PFSK-1 (cell line): ENCODE data around the gene PTPRN2.

ENCODE experiments used
- FOXP2 ChIP-seq: optimal IDR thresholded peaks from 2 replicates; pipeline ENCODE3; 2011; ENCODE audit warnings: borderline replicate concordance, control low read depth, inconsistent platforms; ENCODE audit not compliant: insufficient read depth; ENCODE audit errors: extremely low read length, extremely low read depth
- POLR2AphosphoS5 ChIP-seq: IDR thresholded peaks from 2 replicates; pipeline ENCODE4 v1.6.1; 2012; ENCODE audit warnings: low read depth, mild to moderate bottlenecking, control low read depth, low read length, moderate library complexity
- SIN3A ChIP-seq: IDR thresholded peaks from 2 replicates; pipeline ENCODE4 v1.6.1; 2012; ENCODE audit warnings: mild to moderate bottlenecking, low read length, moderate library complexity, borderline replicate concordance; ENCODE audit not compliant: insufficient read depth
- TAF1 ChIP-seq: IDR thresholded peaks from 2 replicates; pipeline ENCODE4 v1.6.1; 2012; ENCODE audit warnings: low read length, control low read depth, borderline replicate concordance; ENCODE audit not compliant: insufficient read depth
- TF ChIP-seq, protein P1 (sequence below), 2 experiments: IDR thresholded peaks; 2 replicates each; pipeline versions ENCODE4 v1.6.1 to v1.8.0; 2011 to 2012; ENCODE audit warnings: low read depth in 2 of 2, low read length in 2 of 2, control low read depth in 1 of 2, inconsistent platforms in 1 of 2, mild to moderate bottlenecking in 1 of 2, moderate library complexity in 1 of 2; ENCODE audit not compliant: insufficient read depth in 1 of 2

The PTPRN2 gene

DNA sequence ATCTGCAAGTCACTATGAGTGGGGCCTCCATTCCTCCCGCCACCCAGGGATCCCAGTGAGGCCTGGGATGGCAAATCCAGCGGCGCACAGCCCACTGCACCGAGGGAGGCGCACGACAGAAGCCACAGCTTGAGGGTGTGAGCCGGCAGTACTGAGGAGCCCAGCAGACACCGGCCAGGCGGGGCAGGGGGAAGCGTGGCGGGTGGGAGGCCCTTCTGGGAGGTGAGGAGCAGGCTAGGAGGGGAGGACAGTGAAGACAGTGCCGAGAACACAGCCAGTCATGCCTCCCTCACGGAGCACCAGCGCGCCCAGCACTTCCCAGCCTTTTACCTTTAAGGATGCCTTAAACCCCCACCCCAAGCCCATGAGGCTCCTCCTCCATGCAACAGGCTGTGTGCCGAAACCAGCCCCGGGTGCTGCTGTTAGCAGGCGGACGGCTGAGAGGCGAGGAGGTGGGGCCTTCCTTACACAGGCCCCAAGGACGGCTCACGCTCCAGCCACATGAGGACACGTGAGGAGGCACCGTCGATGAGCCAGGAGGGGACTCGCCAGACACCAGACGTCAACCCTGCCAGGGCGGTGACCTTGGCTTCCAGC lies 258.5 kb downstream of the PTPRN2 start:
- TF ChIP-seq TAF1 = no peak
- TF ChIP-seq POLR2AphosphoS5 = no peak
- TF ChIP-seq, protein P1, sequence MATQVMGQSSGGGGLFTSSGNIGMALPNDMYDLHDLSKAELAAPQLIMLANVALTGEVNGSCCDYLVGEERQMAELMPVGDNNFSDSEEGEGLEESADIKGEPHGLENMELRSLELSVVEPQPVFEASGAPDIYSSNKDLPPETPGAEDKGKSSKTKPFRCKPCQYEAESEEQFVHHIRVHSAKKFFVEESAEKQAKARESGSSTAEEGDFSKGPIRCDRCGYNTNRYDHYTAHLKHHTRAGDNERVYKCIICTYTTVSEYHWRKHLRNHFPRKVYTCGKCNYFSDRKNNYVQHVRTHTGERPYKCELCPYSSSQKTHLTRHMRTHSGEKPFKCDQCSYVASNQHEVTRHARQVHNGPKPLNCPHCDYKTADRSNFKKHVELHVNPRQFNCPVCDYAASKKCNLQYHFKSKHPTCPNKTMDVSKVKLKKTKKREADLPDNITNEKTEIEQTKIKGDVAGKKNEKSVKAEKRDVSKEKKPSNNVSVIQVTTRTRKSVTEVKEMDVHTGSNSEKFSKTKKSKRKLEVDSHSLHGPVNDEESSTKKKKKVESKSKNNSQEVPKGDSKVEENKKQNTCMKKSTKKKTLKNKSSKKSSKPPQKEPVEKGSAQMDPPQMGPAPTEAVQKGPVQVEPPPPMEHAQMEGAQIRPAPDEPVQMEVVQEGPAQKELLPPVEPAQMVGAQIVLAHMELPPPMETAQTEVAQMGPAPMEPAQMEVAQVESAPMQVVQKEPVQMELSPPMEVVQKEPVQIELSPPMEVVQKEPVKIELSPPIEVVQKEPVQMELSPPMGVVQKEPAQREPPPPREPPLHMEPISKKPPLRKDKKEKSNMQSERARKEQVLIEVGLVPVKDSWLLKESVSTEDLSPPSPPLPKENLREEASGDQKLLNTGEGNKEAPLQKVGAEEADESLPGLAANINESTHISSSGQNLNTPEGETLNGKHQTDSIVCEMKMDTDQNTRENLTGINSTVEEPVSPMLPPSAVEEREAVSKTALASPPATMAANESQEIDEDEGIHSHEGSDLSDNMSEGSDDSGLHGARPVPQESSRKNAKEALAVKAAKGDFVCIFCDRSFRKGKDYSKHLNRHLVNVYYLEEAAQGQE (IDR thresholded peaks at IDR 0.05; ENCODE audit: insufficient read depth in 1 of 2, low read depth in 2 of 2, low read length in 2 of 2) = no peak
- TF ChIP-seq FOXP2 = no peak
- no peak for TF ChIP-seq SIN3A

DNA sequence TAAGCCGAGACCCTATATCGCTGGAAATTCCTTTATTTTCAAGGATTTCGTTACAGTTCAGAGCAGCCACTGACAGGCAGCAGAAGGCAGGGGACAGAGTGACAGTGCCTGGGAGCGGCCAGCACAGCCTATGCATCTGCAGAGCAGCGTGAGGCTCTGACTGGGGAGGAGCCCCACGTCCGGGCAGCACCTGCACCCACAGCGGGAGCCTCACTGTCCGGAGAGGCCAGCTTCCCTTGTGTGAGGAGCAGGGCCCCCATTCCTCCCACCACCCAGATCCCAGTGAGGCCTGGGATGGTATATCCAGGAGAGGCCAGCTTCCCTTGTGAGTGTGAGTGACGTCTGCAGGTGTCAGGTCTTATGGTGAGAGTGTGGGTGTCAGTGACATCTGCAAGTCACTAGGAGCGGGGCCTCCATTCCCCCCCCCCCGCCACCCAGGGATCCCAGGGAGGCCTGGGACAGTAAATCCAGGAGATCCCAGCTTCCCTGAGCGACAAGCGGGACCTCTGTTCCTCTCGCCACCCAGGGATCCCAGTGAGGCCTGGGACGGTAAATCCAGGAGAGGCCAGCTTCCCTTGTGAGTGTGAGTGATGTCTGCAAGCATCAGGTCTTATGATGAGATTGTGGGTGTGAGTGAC lies 259.1 kb downstream of the PTPRN2 start:
- TF ChIP-seq FOXP2 (no peak), TAF1 (no peak), SIN3A (no peak), POLR2AphosphoS5 (no peak)
- TF ChIP-seq, protein P1 (IDR thresholded peaks at IDR 0.05; ENCODE audit: insufficient read depth in 1 of 2, low read depth in 2 of 2, low read length in 2 of 2) = no peak

DNA sequence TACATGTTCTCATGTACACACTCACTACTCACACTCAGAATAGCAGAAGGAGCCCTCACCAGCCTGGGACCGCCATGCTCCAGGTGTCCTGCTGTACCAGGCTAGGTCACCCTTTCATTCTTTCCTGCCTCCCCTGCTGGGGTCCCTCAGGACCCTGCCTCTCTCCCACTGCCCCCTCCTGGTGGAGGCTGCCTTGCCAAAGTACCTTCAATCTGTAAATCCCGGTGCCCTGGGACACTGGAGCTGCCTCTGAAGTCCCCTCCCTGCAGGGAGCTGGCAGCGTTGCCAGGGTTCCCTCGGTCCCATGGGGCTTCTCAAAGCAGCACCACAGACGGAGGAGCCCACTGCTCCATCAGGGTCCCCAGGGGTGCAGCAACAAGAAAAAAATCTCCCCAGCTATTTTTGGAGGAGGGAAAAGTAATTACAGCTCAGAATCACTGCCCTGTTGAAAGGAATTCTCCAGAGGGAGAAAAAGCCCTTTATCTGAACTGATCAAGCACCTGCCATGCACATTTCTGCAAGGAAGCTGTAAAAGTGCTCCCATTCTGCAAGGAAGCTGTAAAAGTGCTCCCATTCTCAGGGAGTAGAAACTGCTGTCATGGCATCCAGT lies 259.9 kb downstream of the PTPRN2 start:
- TF ChIP-seq TAF1 = no peak
- TF ChIP-seq FOXP2 = no peak
- TF ChIP-seq, protein P1 (IDR thresholded peaks at IDR 0.05; ENCODE audit: insufficient read depth in 1 of 2, low read depth in 2 of 2, low read length in 2 of 2) = no peak
- TF ChIP-seq POLR2AphosphoS5 = no peak
- TF ChIP-seq SIN3A = no peak

DNA sequence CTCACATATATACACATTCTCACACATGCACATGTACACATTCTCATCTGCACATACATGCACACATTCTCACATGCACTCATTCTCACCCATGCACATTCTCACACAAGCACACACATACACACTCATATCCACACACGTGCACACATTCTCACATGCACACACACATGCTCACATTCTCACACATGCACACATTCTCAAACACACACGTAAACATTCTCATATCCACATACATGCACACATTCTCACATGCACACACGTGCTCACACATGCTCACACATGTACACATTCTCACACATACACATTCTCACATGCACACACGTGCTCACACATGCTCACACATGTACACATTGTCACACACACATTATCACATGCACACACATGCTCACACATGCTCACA lies 260.6 kb downstream of the PTPRN2 start:
- TF ChIP-seq TAF1 (no peak), SIN3A (no peak), POLR2AphosphoS5 (no peak), FOXP2 (no peak)
- TF ChIP-seq, protein P1 (IDR thresholded peaks at IDR 0.05; ENCODE audit: insufficient read depth in 1 of 2, low read depth in 2 of 2, low read length in 2 of 2) = no peak
